AG10803 (cell line): ENCODE measurements around the gene HOXD12.

Experiments
- DNase-seq: peaks from one replicate; pipeline ENCODE4 v3.0.0; 2010; ENCODE audit warnings: low read depth
- H3K4me3 ChIP-seq: 2 replicates; pipeline ENCODE4 v1.5.1; 2011; ENCODE audit warnings: mild to moderate bottlenecking, low read length, control low read depth
- TF ChIP-seq, protein P1 (sequence below): conservative IDR thresholded peaks from 2 replicates; pipeline ENCODE4 v1.5.1; 2011; ENCODE audit warnings: mild to moderate bottlenecking, low read length, control low read depth, inconsistent platforms

HOXD12 gene

DNA sequence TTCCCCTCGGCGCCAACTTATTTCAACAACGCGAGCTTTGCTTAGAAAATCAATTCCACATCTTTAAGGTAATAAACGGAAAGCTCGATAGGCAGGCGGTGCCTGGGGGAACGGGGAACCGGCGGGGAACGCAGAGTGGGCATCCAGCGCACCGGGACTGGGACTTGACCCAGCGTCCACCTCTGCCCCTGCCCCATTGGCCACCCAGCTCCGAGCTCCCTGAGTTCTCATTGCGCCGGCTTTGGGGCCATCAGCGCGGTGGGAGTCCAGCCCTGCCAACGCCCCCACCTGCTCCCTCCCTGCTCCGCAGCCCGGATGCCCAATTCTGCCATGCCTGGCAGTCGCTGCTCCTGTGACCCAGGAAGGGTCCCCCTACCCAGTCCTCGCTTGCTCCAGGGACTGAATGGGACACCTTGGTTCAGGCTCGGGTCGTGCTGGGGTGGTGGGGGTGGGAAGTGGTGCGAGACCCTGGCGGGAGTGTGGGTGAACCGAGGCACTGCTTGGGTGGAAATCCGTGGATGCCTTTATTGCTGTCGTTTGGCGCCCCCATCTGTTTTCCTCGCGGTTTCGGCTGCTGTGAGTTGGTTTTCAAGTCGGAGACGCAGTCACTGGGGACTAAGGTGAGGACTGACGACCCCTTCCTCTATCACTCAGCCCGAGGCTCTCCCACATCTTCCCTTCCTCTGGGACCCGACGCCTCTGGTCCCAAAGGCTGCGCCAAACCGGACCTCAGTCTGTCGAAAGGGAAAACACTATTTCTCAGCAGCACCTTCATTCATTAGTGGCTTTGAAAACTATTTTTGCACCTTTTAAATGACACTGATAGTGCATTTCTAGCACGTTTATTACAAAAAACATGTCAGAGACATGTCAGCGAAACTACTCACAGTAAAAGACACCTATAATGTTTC, 13.5 kb upstream of the HOXD12 start:
- peak; percentile 26 for DNase-seq
- TF ChIP-seq, protein P1, sequence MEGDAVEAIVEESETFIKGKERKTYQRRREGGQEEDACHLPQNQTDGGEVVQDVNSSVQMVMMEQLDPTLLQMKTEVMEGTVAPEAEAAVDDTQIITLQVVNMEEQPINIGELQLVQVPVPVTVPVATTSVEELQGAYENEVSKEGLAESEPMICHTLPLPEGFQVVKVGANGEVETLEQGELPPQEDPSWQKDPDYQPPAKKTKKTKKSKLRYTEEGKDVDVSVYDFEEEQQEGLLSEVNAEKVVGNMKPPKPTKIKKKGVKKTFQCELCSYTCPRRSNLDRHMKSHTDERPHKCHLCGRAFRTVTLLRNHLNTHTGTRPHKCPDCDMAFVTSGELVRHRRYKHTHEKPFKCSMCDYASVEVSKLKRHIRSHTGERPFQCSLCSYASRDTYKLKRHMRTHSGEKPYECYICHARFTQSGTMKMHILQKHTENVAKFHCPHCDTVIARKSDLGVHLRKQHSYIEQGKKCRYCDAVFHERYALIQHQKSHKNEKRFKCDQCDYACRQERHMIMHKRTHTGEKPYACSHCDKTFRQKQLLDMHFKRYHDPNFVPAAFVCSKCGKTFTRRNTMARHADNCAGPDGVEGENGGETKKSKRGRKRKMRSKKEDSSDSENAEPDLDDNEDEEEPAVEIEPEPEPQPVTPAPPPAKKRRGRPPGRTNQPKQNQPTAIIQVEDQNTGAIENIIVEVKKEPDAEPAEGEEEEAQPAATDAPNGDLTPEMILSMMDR, result peak; percentile 61
- no peak overlapping the region for H3K4me3 ChIP-seq

DNA sequence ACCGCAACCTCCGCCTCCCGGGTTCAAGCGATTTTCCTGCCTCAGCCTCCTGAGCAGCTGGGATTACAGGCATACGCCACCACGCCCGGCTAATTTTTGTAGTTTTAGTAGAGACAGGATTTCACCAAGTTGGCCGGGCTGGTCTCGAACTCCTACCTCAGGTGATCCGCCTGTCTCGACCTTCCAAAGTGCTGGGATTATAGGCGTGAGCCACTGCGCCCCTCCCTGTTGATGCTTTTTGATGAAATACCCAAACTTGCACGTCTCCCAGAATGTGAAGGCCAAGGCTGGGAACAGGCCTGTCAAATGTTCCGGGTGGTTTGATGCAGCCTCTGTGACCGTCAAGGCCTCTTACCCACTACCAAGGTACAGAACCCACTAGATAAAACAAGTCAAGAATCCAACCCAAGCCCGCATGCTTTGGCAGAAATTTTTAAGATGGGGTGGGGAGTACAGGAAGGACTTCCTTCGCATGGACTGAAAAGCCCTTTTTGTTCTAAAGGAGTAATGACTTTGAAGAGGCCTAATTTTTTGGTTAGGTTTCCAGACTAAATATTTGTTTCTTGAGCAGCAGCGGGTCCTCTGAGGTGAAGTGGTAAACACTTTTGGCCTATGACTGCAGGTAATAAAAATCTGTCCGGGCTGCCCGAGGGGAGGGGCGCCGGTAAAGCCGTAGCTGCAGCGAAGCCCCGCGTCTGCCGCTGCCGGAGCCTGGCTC, 12.1 kb upstream of the HOXD12 start:
- no peak for DNase-seq
- H3K4me3 ChIP-seq, result no peak overlapping the region
- TF ChIP-seq, protein P1, result no peak

DNA sequence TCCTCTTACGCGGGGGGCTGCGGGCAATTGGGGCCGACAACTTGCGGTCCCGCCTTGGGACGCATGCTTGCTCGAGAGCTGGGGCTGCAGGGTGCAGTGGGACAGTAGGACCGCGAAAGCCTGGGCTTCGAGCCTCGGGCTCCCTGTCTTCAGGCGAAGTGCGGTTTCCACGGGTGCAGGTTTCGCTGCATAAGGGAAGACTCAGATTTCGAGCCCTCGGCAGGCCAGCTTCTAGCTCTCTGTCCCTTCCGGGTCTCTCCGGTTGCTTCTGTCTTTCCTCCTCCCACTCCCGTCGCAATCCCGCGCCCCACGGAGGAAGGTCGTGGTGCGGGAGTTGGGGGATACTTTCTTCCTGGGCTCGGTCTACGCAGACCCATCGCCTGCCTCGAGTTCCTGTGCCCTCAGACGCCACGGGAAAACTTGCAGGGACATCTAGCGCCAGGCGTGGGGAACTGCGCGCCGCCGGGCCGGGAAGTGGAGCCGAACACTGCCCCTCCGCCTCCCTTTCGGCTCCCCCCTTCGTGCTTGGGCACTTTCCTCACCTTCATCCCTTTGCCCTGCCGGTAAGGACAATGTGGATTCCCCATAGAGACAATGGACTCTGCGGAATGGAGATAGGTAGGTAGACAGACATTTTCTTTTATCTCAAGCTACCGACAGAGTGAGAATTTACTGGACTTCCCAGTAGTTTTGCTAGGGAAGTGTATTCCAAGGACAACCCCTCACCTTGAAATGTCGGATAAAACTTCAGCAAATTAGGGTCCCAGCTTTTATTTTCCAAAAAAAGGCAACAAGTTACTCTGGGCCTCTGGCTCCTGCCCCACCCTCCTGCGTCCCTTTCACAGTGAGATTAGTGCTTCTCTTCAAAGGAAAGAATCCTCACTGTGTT, 11.3 kb upstream of the HOXD12 start:
- peak overlapping the region; percentile 43 for H3K4me3 ChIP-seq
- TF ChIP-seq, protein P1, result peak; percentile 76
- DNase-seq, result peak; percentile 31

DNA sequence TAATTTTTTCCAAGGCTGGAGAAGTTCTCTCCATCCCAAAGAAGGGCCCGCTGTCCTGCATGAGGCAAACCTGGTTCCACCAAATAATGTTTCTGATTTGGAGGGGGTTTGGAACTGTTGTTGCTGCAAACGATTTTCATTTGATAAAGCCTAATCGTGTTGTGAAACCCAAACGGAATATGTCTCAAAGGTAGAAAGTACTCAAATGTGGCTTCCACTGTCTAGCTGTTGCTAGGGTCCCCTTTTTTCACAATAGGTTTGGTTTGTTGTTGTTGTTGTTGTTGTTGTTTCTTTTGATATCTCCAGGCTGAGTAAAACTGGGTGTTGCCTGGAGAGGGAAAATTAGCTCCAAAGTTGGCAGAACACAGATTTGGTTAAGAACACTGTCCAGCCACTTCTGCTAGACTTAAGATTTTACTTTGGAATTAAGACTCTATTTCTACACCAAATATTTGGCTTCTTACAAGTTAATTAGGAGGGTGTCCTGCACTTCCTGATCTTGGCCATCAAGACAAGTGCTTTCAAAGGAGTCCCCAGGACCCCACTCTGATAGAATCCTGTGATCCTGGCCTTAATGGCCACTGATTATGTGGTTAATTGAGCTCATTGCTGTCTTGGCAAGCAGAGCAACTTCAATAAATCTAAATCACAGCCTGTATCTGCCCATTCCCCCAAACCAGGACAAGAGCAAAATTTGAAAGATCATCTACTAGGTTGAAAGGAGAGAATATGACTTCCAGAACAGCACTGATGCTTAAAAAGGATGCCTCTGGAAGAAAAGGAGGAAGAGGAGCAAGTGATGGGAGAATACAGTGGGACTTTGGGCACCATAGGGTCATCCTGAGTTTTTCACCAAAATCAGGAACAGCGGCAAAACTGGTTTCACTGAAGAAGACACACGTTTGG, 10.4 kb upstream of the HOXD12 start:
- DNase-seq, result no peak
- TF ChIP-seq, protein P1, result no peak
- H3K4me3 ChIP-seq, result no peak overlapping the region

DNA sequence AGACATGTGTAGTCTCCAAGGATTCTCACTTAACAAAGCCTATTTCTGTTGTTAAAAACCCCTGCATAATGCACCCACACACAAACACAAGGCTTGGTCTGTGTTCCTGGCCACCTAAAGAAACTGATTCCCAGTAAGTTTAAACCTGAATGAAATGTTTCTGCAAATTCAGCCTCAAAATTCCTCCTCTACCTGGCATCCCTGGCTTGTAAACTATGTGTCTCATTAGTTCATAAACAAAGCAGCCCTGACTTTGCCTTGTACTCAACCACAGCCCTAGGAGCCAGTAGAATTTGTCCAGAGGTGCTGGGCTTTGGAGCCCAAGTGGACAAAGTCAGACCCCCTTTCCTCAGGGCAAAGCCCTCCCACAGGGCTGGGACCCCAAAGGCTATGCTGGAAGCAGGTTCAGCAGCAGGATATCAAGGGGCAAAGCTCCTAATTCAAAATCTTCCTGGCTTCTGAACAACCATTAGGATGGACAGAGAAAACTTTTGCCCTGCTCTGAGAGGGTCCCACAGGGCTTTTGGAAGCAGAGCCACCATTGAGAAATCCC, 9.7 kb upstream of the HOXD12 start:
- no peak for DNase-seq
- H3K4me3 ChIP-seq, result no peak overlapping the region
- TF ChIP-seq, protein P1, result no peak

DNA sequence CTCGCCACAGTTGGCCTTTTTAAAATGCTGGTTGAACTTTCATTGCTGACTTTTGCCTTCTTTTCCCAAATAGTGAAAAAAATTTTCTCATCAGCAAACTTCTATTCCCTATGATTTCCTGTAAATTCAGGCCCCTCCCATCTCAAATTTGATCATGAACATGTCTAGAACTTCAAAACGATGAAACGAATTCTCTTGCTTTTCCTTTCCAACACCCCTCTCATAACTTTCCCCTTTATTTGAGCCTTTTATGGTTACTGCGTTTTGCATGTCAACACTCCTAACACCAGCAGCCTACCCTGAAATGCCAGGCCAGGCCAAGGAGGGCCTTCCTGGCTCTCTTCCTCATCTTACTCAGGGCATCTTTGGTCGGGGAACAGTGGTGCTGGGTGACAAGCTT, 8.7 kb upstream of the HOXD12 start:
- H3K4me3 ChIP-seq, result no peak overlapping the region
- no peak for DNase-seq
- TF ChIP-seq, protein P1, result no peak
